GM12891 (cell line): ENCODE measurements around the gene UROS.

Experiments used
- PAX5 ChIP-seq: IDR thresholded peaks from 2 replicates; pipeline ENCODE4 v1.6.1; 2011; ENCODE audit warnings: low read length, moderate library complexity, mild to moderate bottlenecking; ENCODE audit not compliant: insufficient read depth, severe bottlenecking
- POLR2A ChIP-seq: IDR thresholded peaks from 2 replicates; pipeline ENCODE4 v1.6.1; 2011; ENCODE audit warnings: low read depth, low read length, control low read depth
- POLR2AphosphoS5 ChIP-seq: IDR thresholded peaks from 2 replicates; pipeline ENCODE4 v1.6.1; 2011; ENCODE audit warnings: low read depth, low read length, control low read depth
- SPI1 ChIP-seq: IDR thresholded peaks from 2 replicates; pipeline ENCODE4 v1.6.1; 2011; ENCODE audit warnings: low read depth, low read length, control low read depth
- TAF1 ChIP-seq: IDR thresholded peaks from 2 replicates; pipeline ENCODE4 v1.6.1; 2011; ENCODE audit warnings: low read depth, low read length, control low read depth

GRCh38 chr10:125756196-125756595, 66.9 kb downstream of the UROS start:
- TF ChIP-seq POLR2AphosphoS5 (no peak), TAF1 (no peak), POLR2A (no peak), SPI1 (no peak), PAX5 (no peak)
